Activated naive CD8-positive, alpha-beta T cell treated with anti-CD3 and anti-CD28 coated beads, Interleukin-2, amount 50 U/mL, for 16 hours (primary cell): ENCODE data around the gene PCDHA8.
"Not testable (repeated sequence)": the region's sequence is repeated elsewhere in the genome, so short reads cannot be mapped to it uniquely, and the experiment has no call there.

Experiments used
- DNase-seq: peaks from one replicate; pipeline ENCODE4 v3.0.0-alpha.2; 2020; ENCODE audit warnings: low read depth, low spot score

Gene PCDHA8

DNA sequence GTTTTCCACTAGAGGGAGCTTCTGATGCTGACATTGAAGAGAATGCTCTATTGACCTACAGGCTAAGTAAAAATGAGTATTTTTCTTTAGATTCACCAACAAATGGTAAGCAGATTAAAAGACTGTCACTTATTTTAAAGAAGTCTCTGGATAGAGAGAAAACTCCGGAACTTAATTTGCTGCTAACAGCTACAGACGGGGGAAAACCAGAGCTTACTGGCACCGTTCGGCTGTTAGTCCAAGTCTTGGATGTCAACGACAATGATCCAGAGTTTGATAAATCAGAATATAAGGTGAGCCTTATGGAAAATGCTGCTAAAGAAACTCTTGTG is 28.5 kb downstream of the PCDHA8 start:
- DNase-seq: no peak

DNA sequence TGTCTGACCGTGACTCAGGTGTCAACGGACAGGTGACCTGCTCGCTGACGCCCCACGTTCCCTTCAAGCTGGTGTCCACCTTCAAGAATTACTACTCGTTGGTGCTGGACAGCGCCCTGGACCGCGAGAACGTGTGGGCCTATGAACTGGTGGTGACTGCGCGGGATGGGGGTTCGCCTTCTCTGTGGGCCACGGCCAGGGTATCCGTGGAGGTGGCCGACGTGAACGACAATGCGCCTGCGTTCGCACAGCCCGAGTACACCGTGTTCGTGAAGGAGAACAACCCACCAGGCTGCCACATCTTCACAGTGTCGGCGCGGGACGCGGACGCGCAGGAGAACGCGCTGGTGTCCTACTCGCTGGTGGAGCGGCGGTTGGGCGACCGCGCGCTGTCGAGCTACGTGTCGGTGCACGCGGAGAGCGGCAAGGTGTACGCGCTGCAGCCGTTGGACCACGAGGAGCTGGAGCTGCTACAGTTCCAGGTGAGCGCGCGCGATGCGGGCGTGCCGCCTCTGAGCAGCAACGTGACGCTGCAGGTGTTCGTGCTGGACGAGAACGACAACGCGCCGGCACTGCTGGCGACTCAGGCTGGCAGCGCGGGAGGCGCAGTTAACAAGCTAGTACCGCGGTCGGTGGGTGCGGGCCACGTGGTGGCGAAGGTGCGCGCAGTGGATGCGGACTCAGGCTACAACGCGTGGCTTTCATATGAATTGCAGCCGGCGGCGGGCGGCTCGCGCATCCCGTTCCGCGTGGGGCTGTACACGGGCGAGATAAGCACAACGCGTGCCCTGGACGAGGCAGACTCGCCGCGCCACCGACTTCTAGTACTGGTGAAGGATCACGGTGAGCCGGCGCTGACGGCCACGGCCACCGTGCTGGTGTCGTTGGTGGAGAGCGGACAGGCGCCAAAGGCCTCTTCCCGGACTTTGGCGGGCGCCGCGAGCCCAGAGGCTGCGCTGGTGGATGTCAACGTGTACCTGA is 29.5 kb downstream of the PCDHA8 start:
- DNase-seq: no peak

DNA sequence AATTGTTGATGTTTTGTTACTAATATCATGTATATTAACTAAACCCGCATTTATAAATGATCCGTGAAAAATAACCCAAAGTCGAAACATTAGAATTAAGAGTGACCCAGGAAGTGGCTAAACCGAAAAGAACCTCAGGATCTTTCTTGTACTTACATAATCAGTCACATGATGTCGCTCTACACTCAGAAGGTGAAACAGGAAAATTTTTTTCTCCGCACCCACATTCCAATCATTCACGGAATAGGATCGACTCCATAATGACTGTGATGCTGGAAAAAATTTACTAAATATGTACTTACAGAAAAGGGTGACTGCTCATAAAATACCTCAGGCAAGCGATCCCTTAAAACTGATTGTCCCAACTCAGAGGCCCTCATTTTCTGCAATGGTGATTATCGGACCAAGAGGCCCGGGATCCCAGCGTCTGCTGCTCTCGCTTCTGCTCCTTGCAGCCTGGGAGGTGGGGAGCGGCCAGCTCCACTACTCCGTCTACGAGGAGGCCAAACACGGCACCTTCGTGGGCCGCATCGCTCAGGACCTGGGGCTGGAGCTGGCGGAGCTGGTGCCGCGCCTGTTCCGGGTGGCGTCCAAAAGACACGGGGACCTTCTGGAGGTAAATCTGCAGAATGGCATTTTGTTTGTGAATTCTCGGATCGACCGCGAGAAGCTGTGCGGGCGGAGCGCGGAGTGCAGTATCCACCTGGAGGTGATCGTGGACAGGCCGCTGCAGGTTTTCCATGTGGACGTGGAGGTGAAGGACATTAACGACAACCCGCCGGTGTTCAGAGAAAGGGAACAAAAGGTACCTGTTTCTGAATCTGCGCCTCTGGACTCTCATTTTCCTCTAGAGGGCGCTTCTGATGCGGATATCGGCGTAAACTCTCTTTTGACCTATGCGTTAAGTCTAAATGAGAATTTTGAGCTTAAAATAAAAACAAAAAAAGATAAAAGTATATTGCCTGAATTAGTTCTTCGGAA is 34.4 kb downstream of the PCDHA8 start, which contains the start of gene PCDHA12:
Gene PCDHA12, plus strand, starts transcription at position 224 of the 981 bp plus-strand sequence. Its CDS starts 165 bp downstream, at position 389.
- DNase-seq: no peak

DNA sequence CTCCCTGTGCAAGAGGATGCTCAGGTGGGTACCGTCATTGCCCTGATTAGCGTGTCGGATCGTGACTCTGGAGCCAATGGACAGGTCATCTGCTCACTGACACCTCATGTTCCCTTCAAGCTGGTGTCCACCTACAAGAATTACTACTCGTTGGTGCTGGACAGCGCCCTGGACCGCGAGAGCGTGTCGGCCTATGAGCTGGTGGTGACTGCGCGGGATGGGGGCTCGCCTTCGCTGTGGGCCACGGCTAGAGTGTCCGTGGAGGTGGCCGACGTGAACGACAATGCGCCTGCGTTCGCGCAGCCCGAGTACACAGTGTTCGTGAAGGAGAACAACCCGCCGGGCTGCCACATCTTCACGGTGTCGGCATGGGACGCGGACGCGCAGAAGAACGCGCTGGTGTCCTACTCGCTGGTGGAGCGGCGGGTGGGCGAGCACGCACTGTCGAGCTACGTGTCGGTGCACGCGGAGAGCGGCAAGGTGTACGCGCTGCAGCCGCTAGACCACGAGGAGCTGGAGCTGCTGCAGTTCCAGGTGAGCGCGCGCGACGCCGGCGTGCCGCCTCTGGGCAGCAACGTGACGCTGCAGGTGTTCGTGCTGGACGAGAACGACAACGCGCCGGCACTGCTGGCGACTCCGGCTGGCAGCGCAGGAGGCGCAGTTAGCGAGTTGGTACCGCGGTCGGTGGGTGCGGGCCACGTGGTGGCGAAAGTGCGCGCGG is 35.7 kb downstream of the PCDHA8 start:
- DNase-seq: not testable (repeated sequence)

DNA sequence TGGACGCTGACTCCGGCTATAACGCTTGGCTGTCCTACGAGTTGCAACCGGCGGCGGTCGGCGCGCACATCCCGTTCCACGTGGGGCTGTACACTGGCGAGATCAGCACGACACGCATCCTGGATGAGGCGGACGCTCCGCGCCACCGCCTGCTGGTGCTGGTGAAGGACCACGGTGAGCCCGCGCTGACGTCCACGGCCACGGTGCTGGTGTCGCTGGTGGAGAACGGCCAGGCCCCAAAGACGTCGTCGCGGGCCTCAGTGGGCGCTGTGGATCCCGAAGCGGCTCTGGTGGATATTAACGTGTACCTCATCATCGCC is 36.2 kb downstream of the PCDHA8 start:
- DNase-seq: no peak

DNA sequence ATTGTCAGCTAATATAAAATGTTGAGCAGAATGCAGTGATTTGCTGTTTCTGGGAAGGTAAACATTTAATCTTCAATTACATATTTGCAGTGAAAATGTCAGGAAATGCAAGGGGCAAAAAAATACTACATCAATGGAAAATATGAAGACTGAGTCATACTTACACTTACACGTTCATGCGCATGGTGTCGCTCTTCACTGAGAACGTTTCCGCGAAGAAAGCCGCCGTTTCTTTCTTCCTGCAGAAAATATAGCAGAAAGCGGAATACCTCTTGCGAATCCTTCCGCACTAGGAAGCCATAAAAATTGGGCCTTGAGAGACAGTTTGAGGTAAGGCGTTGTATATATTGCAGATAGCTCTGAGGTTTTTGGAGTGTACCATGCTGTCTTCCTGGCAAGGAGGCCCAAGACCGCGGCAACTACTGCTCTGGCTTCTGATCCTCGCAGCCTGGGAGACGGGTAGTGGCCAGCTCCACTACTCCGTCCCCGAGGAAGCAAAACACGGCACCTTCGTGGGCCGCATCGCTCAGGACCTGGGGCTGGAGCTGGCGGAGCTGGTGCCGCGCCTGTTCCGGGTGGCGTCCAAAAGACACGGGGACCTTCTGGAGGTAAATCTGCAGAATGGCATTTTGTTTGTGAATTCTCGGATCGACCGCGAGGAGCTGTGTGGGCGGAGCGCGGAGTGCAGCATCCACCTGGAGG is 41.1 kb downstream of the PCDHA8 start, which contains the start of gene PCDHA13:
Gene PCDHA13, plus strand, starts transcription at position 236 of the 702 bp plus-strand sequence. Its CDS starts 145 bp downstream, at position 381.
- DNase-seq: no peak

DNA sequence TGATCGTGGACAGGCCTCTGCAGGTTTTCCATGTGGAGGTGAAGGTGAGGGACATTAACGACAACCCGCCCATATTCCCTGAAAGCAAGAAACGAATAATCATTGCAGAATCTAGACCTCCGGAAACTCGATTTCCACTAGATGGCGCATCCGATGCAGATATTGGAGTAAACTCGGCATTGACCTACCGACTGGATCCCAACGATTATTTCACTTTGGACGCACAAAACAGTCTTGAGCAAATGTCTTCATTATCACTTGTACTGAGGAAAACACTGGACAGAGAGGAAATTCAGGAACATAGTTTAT is 41.6 kb downstream of the PCDHA8 start:
- no peak for DNase-seq

DNA sequence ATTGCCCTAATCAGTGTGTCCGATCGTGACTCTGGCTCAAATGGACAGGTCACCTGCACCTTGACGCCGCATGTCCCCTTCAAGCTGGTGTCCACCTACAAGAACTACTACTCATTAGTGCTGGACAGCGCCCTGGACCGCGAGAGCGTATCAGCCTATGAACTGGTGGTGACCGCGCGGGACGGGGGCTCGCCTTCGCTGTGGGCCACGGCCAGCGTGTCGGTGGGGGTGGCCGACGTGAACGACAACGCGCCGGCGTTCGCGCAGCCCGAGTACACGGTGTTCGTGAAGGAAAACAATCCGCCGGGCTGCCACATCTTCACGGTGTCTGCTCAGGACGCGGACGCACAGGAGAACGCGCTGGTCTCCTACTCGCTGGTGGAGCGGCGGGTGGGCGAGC is 42.4 kb downstream of the PCDHA8 start:
- no peak for DNase-seq

DNA sequence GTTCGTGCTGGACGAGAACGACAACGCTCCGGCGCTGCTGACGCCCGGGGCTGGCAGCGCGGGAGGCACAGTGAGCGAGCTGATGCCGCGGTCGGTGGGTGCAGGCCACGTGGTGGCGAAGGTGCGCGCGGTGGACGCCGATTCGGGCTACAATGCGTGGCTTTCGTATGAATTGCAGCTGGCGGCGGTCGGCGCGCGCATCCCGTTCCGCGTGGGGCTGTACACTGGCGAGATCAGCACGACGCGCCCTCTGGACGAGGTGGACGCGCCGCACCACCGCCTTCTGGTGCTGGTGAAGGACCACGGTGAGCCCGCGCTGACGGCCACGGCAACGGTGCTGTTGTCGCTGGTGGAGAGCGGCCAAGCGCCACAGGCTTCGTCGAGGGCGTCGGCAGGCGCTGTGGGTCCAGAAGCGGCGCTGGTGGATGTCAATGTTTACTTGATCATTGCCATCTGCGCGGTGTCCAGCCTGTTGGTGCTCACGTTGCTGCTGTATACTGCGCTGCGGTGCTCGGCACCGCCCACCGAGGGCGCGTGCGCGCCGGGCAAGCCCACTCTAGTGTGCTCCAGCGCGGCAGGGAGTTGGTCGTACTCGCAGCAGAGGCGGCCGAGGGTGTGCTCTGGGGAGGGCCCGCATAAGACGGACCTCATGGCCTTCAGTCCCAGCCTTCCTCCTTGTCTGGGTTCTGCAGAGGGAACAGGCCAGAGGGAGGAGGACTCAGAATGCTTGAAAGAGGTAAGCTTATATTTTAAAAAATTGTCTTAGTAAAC is 43.1 kb downstream of the PCDHA8 start:
- no peak for DNase-seq
